Dermis blood vessel endothelial cell (primary cell): ENCODE data around the gene RAB37. TPM values are rescaled to one million over a fixed set of nuclear protein-coding genes. Genes with fewer than 3 reads are reported as not detected.
A peak's percentile ranks its signal among the peaks of the same experiment; 100 is the strongest.

Experiments
- DNase-seq: peaks from one replicate; pipeline ENCODE4 v3.0.0; 2010
- total RNA-seq: library from RNA; depleted of rRNA; stranded (reverse); fragments of >200 nt; gene quantifications from 2 replicates; pipeline ENCODE4 v1.2.3, GENCODE V29; 2014

The RAB37 gene
- total RNA-seq, 1 donor from 2014 or later, result 0.17 TPM

DNA sequence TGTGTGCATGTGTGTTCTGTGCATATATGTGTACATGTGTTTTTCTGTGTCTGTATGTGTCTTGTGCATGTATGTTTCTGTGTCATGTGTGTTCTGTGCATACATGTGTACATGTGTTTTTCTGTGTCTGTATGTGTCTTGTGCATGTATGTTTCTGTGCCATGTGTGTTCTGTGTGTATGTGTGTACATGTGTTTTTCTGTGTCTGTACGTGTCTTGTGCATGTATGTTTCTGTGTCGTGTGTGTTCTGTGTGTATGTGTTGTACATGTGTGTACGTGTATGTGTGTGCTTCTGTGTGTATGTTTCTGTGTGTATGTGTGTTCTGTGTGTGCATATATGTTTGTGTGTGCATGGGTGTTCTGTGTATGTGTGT is 8.4 kb upstream of the RAB37 start:
- no peak for DNase-seq

DNA sequence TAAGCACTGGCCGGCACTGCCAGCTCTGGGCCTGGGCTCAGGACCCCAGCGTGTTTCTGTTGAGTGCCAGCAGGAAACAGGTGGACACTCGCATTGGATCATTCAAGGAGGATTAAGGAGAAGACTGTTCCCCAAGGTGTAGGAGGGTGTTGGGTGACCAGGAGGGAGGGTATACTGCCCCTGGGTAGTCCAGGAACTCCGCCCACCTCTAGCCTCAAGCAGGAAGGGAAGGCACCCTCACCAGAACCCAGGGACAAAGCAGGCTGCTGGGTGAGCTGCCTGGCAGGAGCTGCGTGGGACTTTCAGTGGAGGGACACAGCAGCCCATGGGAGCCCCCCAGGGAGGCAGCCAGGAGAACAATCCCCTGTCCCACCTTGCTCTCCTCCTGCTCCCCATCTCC is 7.7 kb upstream of the RAB37 start:
- DNase-seq, result no peak

DNA sequence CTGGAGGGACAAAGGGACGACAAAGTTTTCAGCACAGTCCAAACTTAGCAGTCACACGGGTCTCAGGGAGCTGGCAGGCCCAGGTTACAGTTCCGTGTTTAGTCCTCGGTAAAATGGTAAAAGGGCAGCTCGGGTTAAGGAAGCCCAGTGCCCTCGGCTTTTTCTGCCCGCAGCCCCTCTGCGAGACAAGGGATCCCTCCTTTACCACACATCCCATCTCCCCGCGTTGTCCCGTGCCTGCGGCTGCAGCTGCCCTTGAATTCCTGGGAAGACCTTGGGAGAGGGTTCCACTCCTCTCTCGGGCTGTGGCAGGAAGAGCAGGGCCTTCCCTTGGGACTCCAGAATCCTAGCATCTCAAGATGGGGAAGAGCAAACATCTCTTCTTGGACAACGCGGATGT is 7.2 kb upstream of the RAB37 start:
- no peak for DNase-seq

DNA sequence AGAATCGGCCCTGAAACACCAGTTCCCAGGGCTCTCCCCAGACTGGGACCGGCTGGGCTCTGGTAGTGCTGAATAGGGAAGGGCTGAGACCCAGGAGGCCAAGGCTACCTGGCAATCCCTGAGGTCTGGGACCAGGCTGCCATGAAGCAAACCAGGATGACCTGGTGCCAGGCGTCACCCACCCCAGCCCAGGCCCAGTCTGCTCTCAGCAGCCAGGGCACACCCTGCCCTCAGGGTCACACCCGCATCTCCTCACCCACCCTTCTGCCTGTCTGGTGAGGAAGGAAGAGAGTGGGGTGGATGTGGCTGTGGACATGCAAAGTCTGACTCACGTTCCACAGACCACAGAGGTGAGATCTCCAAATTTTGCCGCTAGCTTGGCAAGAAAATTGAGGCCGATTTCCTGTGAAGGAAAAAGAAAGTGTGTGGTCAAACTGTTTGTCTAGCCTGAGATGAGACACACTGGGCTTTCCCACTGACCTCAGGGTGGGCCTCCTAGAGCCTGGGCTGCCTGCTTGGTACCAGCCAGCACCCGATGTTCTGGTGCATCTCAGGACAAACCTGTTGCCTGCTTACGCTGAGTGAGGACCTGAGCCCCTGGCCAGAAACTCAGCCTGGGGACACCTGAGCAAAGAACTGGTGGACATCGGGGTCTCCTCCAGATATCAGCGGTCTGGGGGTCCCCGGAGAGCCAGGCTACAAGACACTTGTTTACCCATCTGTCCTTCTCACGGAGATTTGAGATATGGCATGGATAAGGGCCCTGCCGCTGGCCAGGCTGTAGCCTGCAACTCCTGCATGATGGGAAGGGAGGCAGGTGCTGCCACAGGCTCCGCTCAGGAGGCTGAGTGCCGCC is 6.3 kb upstream of the RAB37 start:
- no peak for DNase-seq

DNA sequence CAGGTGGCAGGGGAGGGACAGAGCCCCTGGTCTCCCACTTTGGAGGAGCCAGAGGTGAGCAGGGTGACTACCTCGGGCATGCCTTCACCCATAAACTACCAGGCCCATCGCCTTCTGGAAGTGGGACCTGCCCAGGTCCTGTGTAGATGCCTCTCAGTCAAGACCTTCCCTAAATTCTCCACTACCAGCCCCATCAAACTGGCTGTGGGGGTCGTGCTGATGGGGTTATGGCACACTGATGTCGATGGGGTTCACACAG is 5.8 kb upstream of the RAB37 start:
- DNase-seq, result no peak

DNA sequence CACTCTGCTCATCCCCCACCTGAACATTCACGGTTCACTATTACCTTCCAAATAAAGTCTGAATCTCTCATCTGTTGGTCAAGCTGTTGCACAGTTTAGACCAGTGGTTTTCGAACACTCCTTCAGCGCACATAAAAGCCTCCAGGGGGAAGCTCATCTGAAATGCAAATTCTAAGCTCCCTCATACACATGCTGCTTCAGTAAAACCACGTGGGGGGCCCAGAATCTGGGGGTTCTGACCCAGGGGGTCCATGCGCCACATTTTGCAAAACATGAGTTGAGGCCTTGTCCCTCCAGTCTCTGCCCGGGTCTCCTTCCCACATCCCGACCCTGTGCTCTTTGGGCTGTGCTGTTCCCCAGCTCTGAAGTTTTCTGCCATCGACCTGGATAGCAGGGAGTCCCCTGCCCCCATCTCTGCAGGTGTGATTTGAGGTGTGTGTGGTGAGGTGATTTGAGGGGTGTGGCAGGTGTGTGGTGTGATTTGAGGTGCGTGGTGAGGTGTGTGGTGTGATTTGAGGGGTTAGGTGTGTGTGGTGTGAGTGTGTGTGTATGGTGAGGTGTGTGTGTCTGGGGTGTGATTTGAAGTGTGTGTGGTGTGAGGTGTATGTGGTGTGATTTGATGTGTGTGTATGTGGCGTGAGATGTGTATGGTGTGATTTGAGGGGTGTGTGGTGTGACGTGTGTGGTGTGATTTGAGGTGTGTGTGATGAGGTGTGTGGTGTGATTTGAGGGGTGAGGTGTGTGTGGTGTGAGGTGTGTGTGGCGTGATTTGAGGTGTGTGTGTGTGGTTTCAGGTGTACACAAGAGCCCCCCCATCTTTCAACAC is 4.8 kb upstream of the RAB37 start:
- no peak for DNase-seq

DNA sequence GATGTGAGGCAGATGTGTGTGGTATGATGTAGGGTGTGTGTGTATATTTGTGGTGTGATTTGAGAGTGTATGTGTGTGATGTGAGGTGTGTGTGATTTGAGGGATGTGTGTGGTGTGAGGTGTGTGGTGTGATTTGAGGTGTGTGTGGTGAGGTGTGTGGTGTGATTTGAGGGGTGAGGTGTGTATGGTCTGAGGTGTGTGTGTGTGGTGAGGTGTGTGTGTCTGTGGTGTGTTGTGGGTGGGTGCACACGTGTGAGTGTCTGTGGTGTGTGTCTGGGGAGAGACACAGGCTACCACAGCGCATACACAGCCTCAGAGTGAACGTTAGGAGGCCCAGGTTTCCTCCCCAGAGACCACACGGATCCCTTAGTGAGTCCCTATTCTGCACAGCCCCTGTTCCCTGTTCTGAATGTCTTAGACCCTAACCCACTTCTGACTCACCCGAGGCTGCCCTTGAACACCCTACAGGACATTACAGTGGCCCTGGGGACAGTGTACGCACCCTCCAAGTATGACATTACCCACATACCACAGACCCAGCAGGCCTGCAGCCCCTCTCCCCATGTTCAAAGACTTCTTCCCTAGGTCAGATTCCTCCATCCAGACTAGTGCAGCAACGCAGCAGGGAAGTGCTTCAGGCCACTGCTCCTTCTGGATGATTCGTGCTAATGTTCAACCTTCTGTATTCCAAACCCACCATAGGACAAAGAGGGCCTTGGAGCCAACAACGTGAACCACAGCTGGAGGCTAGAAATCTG is 3.5 kb upstream of the RAB37 start:
- no peak for DNase-seq

DNA sequence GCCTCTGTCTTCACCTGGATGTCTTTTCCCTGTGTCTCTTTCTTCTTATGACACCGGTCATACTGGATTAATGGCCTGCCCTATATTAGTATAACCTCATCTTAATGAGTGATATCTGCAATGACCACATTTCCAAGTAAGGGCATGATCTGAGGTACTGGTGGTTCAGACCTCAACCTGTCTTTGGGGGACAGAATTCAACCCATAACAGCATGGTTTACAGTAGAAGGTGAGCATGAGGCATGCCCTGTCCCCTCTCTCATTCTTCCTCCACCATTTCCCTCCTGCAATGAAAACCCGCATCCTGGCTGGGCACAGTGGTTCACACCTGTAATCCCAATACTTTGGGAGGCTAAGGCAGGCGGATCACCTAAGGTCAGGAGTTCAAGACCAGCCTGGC is 2.8 kb upstream of the RAB37 start:
- no peak for DNase-seq

DNA sequence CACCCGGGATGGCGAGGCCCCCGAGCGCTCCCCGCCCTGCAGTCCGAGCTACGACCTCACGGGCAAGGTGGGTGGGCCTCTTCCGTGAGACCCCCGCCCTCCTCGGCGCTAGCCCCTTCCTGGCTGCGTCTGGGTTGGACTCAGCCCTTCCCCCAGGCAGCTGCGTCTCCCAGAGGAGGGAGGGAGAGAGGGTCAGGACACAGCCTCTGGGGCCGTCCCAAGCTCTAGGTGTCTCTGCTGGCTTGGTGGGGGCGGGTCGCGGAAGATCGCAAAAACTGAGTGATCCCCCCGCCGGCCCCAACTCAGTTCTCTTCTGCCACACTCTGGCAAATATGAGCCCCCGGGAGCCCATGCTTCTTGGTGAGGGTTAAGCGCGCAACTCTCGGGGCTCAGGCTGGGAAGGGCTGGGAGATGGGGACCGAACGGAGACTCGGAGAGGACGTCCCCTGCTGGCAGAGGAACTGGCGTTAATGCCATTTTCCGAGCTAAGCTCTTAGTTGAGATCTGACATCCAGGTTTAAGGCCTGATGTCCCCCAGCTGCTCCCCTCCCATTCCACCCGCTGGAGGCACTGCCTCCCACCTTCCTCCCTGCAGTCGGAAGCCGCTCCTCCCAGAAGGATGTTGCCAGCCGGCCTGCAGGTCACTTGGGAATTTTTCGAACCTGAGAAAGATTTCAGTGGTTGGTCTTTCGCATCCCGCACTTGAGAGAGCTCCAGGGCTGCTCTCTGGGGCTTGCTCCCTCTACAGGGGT is 419 bp downstream of the RAB37 start:
- DNase-seq, result peak; percentile 39

DNA sequence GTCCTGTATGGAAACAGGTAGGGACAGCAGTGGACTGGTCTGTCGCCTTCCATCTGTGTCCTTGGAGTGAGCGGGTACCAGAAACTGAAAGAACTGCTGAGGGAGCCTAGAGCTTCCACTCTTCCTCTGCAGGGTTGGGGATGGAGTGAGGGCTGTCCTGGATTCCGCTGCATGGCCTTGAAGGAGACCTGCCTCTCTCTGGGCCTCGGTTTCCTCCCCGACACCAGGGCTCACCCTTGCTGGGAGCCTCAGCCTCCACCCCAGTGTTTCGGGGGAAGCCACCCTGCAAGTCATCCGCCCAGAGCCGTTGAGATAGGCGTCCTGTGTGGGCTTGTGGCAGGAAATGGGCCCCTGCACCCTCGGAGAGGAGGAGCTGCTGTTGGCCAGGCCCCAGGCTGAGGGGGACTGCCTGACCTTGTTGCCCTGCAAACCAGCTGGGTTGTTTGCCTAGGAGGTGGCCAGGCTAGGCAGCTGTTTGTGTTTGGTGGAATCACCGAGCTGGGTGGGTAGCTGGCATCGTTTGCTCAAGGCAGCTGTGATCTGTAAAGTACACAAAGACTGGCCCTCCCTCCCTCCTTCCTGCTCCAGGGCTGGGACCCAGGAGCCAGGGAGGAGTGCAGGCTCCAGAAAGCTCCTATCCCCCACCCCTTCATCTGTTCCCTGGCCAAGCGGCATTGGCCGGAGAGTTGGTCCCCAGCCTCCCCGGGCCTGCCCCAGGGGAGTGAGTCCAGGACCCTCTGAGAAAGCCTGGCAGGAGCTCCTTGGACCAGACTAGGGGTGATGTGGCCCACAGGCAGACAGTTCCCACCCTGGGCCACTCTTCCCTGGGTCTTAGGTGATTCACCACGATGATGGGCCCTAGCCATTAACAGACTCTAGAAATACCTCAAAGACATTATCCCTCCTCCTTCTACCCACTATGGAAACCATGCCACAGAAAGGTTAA is 1.3 kb downstream of the RAB37 start:
- DNase-seq, result no peak

DNA sequence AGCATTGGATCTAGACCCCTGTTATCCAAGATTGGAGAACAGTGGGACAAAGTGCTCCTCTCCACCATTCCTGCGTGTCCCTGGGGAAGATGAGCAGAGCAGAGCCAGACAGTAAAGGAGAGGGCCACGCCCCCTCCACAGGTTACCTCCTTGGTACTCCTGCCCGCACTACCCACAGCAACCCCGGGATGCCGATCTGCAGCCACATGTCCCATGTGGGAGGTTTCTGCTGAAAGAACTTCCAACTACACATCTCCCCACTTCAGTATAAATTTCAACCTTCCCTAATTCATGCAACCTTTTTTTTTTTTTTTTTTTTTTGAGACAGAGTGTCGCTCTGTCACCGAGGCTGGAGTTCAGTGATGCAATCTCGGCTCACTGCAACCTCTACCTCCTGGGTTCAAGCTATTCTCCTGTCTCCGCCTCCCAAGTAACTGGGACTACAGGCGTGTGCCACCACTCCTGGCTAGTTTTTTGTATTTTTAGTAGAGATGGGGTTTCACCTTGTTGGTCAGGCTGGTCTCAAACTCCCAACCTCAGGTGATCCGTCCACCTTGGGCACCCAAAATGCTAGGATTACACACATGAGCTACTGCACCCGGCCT is 2.3 kb downstream of the RAB37 start:
- DNase-seq, result no peak

DNA sequence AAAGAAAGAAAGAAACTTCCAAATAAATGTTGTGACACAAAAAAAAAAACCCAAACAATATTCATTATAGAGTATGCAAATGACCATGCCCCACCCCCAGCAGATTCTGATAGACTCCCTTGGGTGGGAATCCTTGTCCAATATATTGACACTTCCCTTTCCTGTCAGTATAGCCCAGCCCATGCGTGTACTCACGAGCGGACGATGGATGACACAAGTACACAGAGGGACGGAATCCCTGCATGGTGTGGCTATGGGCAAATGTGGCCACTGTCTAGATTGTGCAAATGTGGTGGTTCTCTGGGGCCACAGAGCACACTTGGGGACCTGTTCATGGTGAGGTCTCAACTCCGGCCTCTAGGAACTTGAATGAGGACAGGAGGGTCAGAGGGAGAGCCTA is 3.1 kb downstream of the RAB37 start:
- no peak for DNase-seq

DNA sequence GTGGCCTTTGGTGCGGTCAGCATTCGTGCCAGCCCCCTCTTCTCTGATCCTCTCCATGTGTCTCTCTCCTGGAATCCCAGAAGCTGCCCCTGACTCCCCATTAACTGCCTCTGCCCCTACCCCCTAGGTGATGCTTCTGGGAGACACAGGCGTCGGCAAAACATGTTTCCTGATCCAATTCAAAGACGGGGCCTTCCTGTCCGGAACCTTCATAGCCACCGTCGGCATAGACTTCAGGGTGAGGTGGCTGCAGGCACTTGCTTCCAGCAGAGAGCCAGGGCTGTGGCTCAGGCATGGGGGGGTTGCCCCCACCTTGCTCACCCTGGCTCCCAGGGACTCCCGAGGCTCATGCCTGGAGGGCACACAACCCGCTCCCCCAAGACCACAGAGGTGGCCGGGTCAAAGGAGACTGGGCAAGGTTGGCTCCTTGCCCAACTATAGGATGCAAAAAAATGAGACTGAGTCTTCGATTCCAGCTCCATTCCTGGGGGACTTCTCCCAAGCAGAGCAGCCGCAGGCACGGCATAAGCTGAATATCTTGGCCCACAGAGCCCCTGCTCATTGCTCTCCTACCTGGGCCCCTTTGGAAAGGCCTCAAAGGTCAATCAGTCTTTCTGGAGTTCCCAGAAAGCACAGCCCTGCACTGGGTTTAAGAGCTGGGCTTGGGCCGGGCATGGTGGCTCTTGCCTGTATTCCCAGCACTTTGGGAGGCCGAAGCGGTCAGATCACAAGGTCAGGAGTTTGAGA is 3.8 kb downstream of the RAB37 start:
- DNase-seq, result no peak

DNA sequence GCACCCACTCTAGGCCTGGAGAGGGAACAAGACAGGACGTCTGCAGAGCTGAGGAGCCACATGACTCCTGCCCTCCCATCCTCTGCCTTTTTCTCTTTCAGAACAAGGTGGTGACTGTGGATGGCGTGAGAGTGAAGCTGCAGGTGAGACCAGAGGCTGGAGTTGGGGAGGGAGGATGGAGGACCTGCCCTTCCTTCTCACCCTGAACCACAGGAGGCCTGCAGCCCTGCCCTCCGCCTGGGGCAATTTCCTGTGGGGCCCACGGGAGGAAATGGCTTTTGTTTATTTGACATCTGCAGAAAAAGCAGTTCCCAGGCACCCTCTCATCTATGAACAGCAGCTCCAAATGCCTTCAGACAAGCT is 5.1 kb downstream of the RAB37 start:
- DNase-seq, result peak; percentile 57

DNA sequence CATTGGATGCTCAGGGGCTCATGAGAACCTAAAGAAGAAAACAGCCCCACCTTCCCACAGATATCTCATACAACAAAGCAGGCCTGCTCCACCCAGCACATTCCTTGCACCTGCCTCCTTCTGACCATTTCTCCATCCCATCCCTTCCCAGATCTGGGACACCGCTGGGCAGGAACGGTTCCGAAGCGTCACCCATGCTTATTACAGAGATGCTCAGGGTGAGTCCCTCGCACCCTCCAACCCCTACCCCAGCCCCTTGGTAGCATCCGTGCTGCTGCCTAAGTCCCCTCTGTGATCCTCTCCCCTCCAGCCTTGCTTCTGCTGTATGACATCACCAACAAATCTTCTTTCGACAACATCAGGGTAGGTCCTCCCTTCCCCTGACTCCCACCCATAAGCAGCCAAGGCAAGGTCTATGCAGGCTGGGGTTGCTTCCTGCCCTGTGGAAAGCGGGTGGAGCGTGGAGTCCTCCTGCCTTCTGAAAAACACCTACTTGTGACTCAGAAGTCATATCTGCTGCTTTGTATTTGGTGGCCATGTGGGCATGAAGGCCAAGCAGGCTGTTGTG is 6.0 kb downstream of the RAB37 start:
- DNase-seq, result no peak

DNA sequence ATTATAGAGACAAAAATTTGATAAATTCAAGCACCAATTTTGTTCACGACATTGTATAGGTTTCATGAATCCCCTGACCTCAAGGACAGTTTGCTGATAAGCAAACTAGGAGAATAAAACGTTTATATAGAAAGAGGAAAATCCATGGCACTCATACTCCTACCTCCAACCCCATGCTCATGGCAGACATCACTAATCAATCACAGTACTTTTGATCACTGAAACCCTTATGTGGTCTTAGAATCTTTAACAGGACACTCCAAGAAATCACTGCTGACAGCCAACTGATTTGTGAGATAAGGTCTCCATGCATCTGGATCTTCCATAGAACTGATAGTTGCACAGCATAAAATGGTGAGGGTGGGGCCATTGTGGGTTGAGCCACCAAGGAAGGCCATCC is 6.7 kb downstream of the RAB37 start:
- DNase-seq, result no peak

DNA sequence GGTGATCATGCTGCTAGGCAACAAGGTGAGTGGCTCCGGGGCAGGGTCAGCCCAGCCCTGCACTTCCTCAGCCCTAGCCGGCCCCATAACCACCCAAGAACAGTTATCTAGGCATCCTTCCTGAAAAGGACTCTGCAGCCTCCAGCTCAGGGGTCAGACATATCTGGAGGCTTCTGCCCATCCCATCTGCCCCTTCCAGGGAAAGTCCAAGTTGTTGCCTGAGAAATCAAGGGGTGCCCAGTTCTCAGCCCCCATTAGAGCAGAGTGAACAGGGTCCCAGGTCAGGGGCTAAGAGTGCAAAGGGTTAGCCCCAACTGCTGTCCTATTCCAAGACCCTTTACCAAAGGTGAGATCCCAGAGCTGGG is 7.3 kb downstream of the RAB37 start:
- no peak for DNase-seq

DNA sequence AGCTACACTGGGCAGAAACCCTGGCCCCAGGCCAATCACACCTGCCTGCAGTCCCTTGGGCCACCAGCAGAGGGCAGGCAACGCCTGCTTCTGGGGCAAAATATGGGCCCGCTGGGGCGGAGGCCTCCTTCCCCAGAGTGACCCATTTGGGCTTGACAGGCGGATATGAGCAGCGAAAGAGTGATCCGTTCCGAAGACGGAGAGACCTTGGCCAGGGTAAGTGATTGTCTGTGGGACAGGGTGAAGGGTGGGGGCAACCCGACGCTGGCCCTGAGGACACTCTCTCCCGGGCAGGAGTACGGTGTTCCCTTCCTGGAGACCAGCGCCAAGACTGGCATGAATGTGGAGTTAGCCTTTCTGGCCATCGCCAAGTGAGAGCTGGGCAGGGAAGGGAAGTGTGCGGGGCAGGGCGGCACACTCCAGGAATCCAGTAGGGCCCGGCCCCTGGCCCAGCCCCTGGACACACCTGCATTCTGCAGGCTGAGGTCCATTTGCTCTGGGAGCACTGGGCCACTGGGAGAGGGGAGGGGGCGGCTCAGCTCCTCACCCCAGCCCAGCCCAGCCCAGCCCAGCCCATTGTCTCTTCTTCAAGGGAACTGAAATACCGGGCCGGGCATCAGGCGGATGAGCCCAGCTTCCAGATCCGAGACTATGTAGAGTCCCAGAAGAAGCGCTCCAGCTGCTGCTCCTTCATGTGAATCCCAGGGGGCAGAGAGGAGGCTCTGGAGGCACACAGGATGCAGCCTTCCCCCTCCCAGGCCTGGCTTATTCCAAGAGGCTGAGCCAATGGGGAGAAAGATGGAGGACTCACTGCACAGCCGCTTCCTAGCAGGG is 7.9 kb downstream of the RAB37 start:
- peak; percentile 78 for DNase-seq

DNA sequence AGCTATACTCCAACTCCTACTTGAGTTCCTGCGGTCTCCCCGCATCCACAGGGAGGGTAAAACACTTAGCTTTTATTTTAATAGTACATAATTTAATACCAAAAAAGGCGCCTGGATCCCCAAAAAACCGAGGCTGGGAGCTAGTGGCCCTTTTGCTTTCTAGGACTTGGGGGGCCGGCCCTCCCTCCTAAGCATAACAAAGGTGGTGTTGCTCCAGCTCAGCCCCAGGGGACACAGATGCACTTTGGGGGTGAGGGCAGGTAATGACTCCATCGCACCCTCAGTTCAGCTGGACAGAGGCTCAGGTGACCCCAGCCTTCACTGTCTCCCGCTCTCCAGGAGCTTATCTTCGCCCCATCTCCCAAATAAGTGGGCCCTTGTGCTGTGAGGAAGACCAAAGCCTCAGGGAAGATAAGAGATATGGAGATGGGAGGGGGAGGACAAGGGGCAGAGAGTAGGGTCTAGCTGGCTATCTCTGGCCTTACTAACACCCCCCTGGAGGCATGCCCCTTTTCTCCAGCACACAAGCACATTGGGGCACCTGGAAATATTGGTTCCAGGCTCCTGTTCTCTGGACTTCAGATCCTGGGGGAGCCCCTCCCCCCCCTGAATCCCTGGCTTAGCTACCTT is 8.6 kb downstream of the RAB37 start:
- DNase-seq, result no peak
